ENCODE measurements around the gene HPF1.

HPF1 gene

DNA sequence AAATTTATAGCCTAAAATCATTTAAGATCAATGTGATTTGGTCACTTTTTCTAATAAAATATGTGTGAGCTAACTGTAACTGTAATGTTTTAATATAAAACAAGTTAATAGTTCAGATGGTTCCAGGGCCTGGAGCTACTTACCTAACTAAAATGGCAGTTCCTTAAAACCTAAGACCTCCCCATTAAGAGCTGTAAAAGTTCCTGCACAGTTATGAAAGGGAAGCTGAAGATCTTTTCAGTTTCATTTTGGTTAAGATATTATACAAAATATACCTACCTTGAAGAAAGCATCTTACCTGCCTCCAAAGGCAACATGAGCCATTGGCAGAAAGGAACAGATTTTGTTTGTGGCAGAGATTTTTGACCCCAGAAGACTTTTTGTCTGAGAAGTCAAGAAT, 30.1 kb downstream of the HPF1 start:
- H3K4ac ChIP-seq (ENCODE audit: low read depth in 1 of 2, low read length in 2 of 2) = no peak overlapping the region
- no peaks in the 10 kb centered on the region for H3K79me1 ChIP-seq (replicated peaks; ENCODE audit: low read length, poor library complexity, severe bottlenecking)
- no peak overlapping the region for H2AK5ac ChIP-seq (ENCODE audit: low read length, severe bottlenecking)

DNA sequence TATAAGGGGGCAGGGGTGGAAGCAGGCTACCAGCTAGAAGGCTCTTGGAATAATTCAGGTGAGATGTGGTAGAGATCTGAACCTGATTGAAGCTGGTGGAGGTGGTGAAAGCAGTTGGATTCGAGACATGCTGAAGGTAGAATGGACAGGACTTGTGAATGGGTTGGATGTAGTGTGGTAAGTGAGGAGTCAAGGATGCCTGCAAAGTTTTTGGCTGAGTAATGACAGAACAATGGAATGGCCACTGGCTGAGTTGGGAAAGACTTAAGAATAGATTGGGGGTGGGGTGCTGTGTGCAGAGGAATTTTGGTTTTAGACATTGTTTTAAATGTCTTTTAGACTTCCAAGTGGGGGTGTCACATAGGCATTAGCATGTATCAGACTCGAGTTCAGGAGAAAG, 33.5 kb downstream of the HPF1 start:
- Histone ChIP-seq H3K79me1 (replicated peaks; ENCODE audit: low read length, poor library complexity, severe bottlenecking) (no peaks in the 10 kb centered on the region), H2BK120ac (ENCODE audit: low read depth, low read length) (no peak overlapping the region), H3K27me3 (ENCODE audit: control insufficient read depth in 1 of 2, insufficient read depth in 1 of 2, low read length in 2 of 2) (no peaks in the 10 kb centered on the region), H3K4me3 (ENCODE audit: insufficient read depth in 1 of 2, low read depth in 1 of 2, low read length in 2 of 2) (no peak overlapping the region), H2BK15ac (ENCODE audit: low read depth, poor library complexity, severe bottlenecking) (no peak overlapping the region), H3K9me3 (ENCODE audit: control insufficient read depth, low read length) (no peaks in the 10 kb centered on the region), H3K27ac (ENCODE audit: low read length, poor library complexity, severe bottlenecking) (no peak overlapping the region), H2AFZ (ENCODE audit: low read depth, low read length) (no peak overlapping the region), H2BK12ac (ENCODE audit: low read length in 2 of 2) (no peak overlapping the region), H3K9ac (ENCODE audit: low read length) (peak overlapping the region; percentile 16), H3K23ac (ENCODE audit: low read length in 2 of 2) (no peak overlapping the region), H3K14ac (ENCODE audit: low read length in 2 of 2) (no peak overlapping the region), H4K91ac (ENCODE audit: low read length) (no peak overlapping the region), H2BK5ac (ENCODE audit: low read depth, low read length, poor library complexity, severe bottlenecking) (no peak overlapping the region), H3K36me3 (ENCODE audit: control insufficient read depth in 1 of 2, insufficient read depth in 2 of 2, low read depth in 1 of 2, low read length in 2 of 2) (peaks cover 6 to 49% of the 10 kb centered on the region in 2 experiments), H3K4me1 (ENCODE audit: control insufficient read depth, insufficient read depth, low read depth, low read length) (no peaks in the 10 kb centered on the region), H2AK5ac (ENCODE audit: low read length, severe bottlenecking) (no peak overlapping the region), H3K4me2 (ENCODE audit: low read length, poor library complexity, severe bottlenecking) (no peak overlapping the region), H4K8ac (ENCODE audit: low read length) (no peak overlapping the region), H3K4ac (ENCODE audit: low read depth in 1 of 2, low read length in 2 of 2) (no peak overlapping the region), H3K18ac (ENCODE audit: low read depth in 1 of 2, low read length in 2 of 2) (no peak overlapping the region)
- DNase-seq = peak; percentile 17
- WGBS = 68% methylated on average over 2 of the region's 2 CpGs

More for the DNA sequence above, 30.1 kb downstream of the HPF1 start:
- Histone ChIP-seq H3K18ac (ENCODE audit: low read depth in 1 of 2, low read length in 2 of 2) (no peak overlapping the region), H2BK15ac (ENCODE audit: low read depth, poor library complexity, severe bottlenecking) (no peak overlapping the region), H2BK120ac (ENCODE audit: low read depth, low read length) (no peak overlapping the region), H3K14ac (ENCODE audit: low read length in 2 of 2) (no peak overlapping the region), H2BK5ac (ENCODE audit: low read depth, low read length, poor library complexity, severe bottlenecking) (no peak overlapping the region), H3K36me3 (ENCODE audit: control insufficient read depth in 1 of 2, insufficient read depth in 2 of 2, low read depth in 1 of 2, low read length in 2 of 2) (peaks cover 5 to 44% of the 10 kb centered on the region in 2 experiments), H3K4me1 (ENCODE audit: control insufficient read depth, insufficient read depth, low read depth, low read length) (no peaks in the 10 kb centered on the region), H3K9me3 (ENCODE audit: control insufficient read depth, low read length) (no peaks in the 10 kb centered on the region), H4K8ac (ENCODE audit: low read length) (no peak overlapping the region), H4K91ac (ENCODE audit: low read length) (no peak overlapping the region), H2AFZ (ENCODE audit: low read depth, low read length) (no peak overlapping the region), H2BK12ac (ENCODE audit: low read length in 2 of 2) (no peak overlapping the region), H3K4me2 (ENCODE audit: low read length, poor library complexity, severe bottlenecking) (no peak overlapping the region), H3K27me3 (ENCODE audit: control insufficient read depth in 1 of 2, insufficient read depth in 1 of 2, low read length in 2 of 2) (no peaks in the 10 kb centered on the region), H3K4me3 (ENCODE audit: insufficient read depth in 1 of 2, low read depth in 1 of 2, low read length in 2 of 2) (no peak overlapping the region), H3K23ac (ENCODE audit: low read length in 2 of 2) (no peak overlapping the region), H3K27ac (ENCODE audit: low read length, poor library complexity, severe bottlenecking) (no peak overlapping the region), H3K9ac (ENCODE audit: low read length) (no peak overlapping the region)
- DNase-seq = no peak

DNA sequence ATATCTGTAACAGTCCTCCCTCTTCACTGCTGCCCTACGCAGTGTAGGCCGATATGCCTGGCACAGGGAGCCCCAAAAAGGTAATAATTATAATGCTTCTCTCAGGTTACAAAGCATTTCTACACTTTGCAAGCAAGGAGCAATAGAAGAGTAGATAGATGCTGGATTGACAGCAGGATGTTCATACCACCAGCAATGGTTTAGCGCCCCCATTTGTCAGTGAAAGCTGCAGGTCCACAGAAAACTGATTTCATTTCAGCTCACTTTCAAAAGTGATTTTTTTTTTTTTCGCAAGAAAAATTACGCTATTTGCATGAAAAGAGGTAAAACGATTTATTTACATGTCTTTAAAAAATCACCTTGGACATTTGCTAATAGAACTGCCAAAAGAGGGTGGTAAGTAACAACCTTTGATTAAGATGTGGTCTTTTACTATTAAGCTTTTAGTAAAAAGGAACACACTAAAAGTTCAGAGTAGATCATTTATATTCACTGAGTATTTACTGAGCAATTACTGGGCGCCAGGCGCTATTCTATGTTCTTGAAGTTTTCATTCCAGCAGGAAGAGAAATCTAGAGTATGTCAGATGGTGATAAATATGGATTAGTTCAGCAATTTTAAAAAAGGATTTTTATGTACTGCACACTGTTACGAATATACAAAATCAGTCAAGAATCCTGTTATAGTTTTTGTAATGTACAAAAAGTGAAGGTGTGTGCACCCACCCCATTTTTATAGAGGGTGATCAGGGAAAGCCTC, 34.4 kb downstream of the HPF1 start:
- no peak overlapping the region for H3K4me2 ChIP-seq (ENCODE audit: low read length, poor library complexity, severe bottlenecking)
- H3K4me3 ChIP-seq (ENCODE audit: insufficient read depth in 1 of 2, low read depth in 1 of 2, low read length in 2 of 2) = no peak overlapping the region
- H4K8ac ChIP-seq (ENCODE audit: low read length) = no peak overlapping the region
- H2AK5ac ChIP-seq (ENCODE audit: low read length, severe bottlenecking) = no peak overlapping the region
- H2BK5ac ChIP-seq (ENCODE audit: low read depth, low read length, poor library complexity, severe bottlenecking) = no peak overlapping the region
- no peak overlapping the region for H2BK12ac ChIP-seq (ENCODE audit: low read length in 2 of 2)
- no peak overlapping the region for H3K18ac ChIP-seq (ENCODE audit: low read depth in 1 of 2, low read length in 2 of 2)
- no peak overlapping the region for H2BK15ac ChIP-seq (ENCODE audit: low read depth, poor library complexity, severe bottlenecking)
- H3K9ac ChIP-seq (ENCODE audit: low read length) = no peak overlapping the region
- no peak overlapping the region for H3K4ac ChIP-seq (ENCODE audit: low read depth in 1 of 2, low read length in 2 of 2)
- no peak overlapping the region for H3K14ac ChIP-seq (ENCODE audit: low read length in 2 of 2)
- H3K79me1 ChIP-seq (replicated peaks; ENCODE audit: low read length, poor library complexity, severe bottlenecking) = no peaks in the 10 kb centered on the region
- H3K27me3 ChIP-seq (ENCODE audit: control insufficient read depth in 1 of 2, insufficient read depth in 1 of 2, low read length in 2 of 2) = no peaks in the 10 kb centered on the region
- no peak overlapping the region for H3K23ac ChIP-seq (ENCODE audit: low read length in 2 of 2)
- DNase-seq = peak; percentile 4
- no peak overlapping the region for H4K91ac ChIP-seq (ENCODE audit: low read length)
- no peak overlapping the region for H2AFZ ChIP-seq (ENCODE audit: low read depth, low read length)
- H3K27ac ChIP-seq (ENCODE audit: low read length, poor library complexity, severe bottlenecking) = no peak overlapping the region
- H2BK120ac ChIP-seq (ENCODE audit: low read depth, low read length) = no peak overlapping the region
- WGBS = 85% methylated on average over 5 of the region's 9 CpGs
- H3K4me1 ChIP-seq (ENCODE audit: control insufficient read depth, insufficient read depth, low read depth, low read length) = no peaks in the 10 kb centered on the region
- H3K36me3 ChIP-seq (ENCODE audit: control insufficient read depth in 1 of 2, insufficient read depth in 2 of 2, low read depth in 1 of 2, low read length in 2 of 2) = peaks cover 6 to 49% of the 10 kb centered on the region in 2 experiments
- no peaks in the 10 kb centered on the region for H3K9me3 ChIP-seq (ENCODE audit: control insufficient read depth, low read length)

DNA sequence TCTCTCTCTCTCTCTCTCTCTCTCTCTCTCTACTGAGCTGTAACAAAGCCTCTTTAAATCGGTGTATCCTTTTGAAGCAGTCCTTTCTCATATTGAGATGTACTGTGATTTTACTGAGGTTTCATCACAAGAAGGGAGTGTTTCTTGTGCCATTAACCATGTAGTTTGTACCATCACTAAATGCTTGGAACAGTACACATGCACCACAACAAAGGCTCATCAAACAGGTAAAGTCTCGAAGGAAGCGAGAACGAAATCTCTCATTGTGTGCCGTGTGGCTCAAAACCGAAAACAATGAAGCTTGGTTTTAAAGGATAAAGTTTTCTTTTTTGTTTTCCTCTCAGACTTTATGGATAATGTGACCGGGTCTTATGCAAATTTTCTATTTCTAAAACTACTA, 37.2 kb downstream of the HPF1 start:
- no peak overlapping the region for H2BK15ac ChIP-seq (ENCODE audit: low read depth, poor library complexity, severe bottlenecking)
- no peak overlapping the region for H3K14ac ChIP-seq (ENCODE audit: low read length in 2 of 2)
- H2BK120ac ChIP-seq (ENCODE audit: low read depth, low read length) = no peak overlapping the region
- DNase-seq = no peak
- H3K23ac ChIP-seq (ENCODE audit: low read length in 2 of 2) = no peak overlapping the region
- H2BK5ac ChIP-seq (ENCODE audit: low read depth, low read length, poor library complexity, severe bottlenecking) = no peak overlapping the region
- H3K27ac ChIP-seq (ENCODE audit: low read length, poor library complexity, severe bottlenecking) = no peak overlapping the region
- H2AK5ac ChIP-seq (ENCODE audit: low read length, severe bottlenecking) = no peak overlapping the region
- no peak overlapping the region for H3K9ac ChIP-seq (ENCODE audit: low read length)
- peaks cover 6 to 50% of the 10 kb centered on the region in 2 experiments for H3K36me3 ChIP-seq (ENCODE audit: control insufficient read depth in 1 of 2, insufficient read depth in 2 of 2, low read depth in 1 of 2, low read length in 2 of 2)
- no peak overlapping the region for H3K4ac ChIP-seq (ENCODE audit: low read depth in 1 of 2, low read length in 2 of 2)
- peaks cover 2% of the 10 kb centered on the region for H3K79me1 ChIP-seq (replicated peaks; ENCODE audit: low read length, poor library complexity, severe bottlenecking)
- no peaks in the 10 kb centered on the region for H3K27me3 ChIP-seq (ENCODE audit: control insufficient read depth in 1 of 2, insufficient read depth in 1 of 2, low read length in 2 of 2)
- no peak overlapping the region for H2BK12ac ChIP-seq (ENCODE audit: low read length in 2 of 2)
- no CpG with 5 or more reads among the region's 7 CpGs for WGBS
- H4K91ac ChIP-seq (ENCODE audit: low read length) = no peak overlapping the region
- no peaks in the 10 kb centered on the region for H3K4me1 ChIP-seq (ENCODE audit: control insufficient read depth, insufficient read depth, low read depth, low read length)
- no peaks in the 10 kb centered on the region for H3K9me3 ChIP-seq (ENCODE audit: control insufficient read depth, low read length)
- no peak overlapping the region for H2AFZ ChIP-seq (ENCODE audit: low read depth, low read length)
- H3K4me3 ChIP-seq (ENCODE audit: insufficient read depth in 1 of 2, low read depth in 1 of 2, low read length in 2 of 2) = no peak overlapping the region
- H3K4me2 ChIP-seq (ENCODE audit: low read length, poor library complexity, severe bottlenecking) = no peak overlapping the region
- no peak overlapping the region for H4K8ac ChIP-seq (ENCODE audit: low read length)
- no peak overlapping the region for H3K18ac ChIP-seq (ENCODE audit: low read depth in 1 of 2, low read length in 2 of 2)

Measured in mesenchymal stem cell (in vitro differentiated cells and primary cell).